IMR-90 (cell line): ENCODE results near the gene CLTCL1.
"Not testable (repeated sequence)": the region's sequence is repeated elsewhere in the genome, so short reads cannot be mapped to it uniquely, and the experiment has no call there.

Experiments used
- MAZ ChIP-seq: IDR thresholded peaks from 2 replicates; pipeline ENCODE4 v1.6.1; 2012; ENCODE audit warnings: low read depth, mild to moderate bottlenecking, low read length, improper control_type of control experiment, moderate library complexity, borderline replicate concordance
- MXI1 ChIP-seq: IDR thresholded peaks from 2 replicates; pipeline ENCODE4 v1.6.1; 2012; ENCODE audit warnings: low read depth, mild to moderate bottlenecking, low read length, moderate library complexity, borderline replicate concordance
- NFE2L2 ChIP-seq: fragments of 150-350 bp; IDR thresholded peaks from 2 replicates; pipeline ENCODE4 v1.6.1; 2016; ENCODE audit warnings: low read depth, mild to moderate bottlenecking, low read length
- POLR2A ChIP-seq: IDR thresholded peaks from 2 replicates; pipeline ENCODE4 v1.6.1; 2012; ENCODE audit warnings: mild to moderate bottlenecking, low read depth, low read length
- SMC3 ChIP-seq: fragments of 150-350 bp; IDR thresholded peaks from 2 replicates; pipeline ENCODE4 v1.6.1; 2016; ENCODE audit warnings: low read depth, mild to moderate bottlenecking, antibody characterized with exemption, low read length, moderate library complexity
- TF ChIP-seq, protein P1 (sequence below): conservative IDR thresholded peaks from 2 replicates; pipeline ENCODE4 v1.5.1; 2012; ENCODE audit warnings: mild to moderate bottlenecking, low read depth, low read length, improper control_type of control experiment

DNA sequence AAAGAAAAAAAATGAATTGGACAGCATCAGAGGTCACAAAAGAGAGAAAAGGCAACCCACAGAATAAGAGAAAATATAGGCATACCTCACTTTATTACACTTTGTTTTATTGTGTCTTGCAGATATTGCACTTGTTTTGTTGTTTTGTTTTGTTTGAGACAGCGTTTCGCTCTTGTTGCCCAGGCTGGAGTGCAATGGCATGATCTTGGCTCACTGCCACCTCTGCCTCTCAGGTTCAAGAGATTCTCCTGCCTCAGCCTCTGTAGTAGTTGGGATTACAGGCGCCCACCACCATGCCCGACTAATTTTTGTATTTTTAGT, 32.6 kb downstream of the CLTCL1 start:
- TF ChIP-seq MXI1, SMC3, POLR2A, MAZ, NFE2L2: not testable (repeated sequence)
- TF ChIP-seq, protein P1, sequence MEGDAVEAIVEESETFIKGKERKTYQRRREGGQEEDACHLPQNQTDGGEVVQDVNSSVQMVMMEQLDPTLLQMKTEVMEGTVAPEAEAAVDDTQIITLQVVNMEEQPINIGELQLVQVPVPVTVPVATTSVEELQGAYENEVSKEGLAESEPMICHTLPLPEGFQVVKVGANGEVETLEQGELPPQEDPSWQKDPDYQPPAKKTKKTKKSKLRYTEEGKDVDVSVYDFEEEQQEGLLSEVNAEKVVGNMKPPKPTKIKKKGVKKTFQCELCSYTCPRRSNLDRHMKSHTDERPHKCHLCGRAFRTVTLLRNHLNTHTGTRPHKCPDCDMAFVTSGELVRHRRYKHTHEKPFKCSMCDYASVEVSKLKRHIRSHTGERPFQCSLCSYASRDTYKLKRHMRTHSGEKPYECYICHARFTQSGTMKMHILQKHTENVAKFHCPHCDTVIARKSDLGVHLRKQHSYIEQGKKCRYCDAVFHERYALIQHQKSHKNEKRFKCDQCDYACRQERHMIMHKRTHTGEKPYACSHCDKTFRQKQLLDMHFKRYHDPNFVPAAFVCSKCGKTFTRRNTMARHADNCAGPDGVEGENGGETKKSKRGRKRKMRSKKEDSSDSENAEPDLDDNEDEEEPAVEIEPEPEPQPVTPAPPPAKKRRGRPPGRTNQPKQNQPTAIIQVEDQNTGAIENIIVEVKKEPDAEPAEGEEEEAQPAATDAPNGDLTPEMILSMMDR, result not testable (repeated sequence)
